Stimulated activated CD4-positive, alpha-beta T cell treated with anti-CD3 and anti-CD28 coated beads, Interleukin-1b, Interleukin-23, amount 100 ng/mL, for 1 hour (primary cell): ENCODE data around the gene TSPAN12.

Experiments
- DNase-seq, 2 donors: peaks; one replicate each; pipeline ENCODE4 v3.0.0-alpha.2; 2020; ENCODE audit warnings: low read depth in 2 of 2

TSPAN12 gene

DNA sequence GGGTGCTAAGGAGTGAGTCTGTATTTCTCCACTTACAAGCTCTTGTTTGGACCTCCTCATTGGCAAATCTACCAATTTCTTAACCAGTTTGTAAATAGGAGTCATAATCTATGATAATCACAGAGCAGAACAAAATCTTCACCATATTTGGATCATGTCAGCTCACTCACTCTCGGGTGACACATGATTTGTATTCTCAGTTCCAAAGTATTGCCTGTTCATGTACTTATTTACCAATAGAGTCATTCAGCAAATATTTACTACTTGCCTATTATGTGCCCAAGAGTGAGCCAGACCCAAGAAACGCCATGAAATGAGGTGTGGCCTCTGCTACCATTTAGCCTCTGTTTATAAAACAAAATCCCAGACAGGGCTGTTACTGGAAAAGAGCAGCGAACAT is 114.8 kb downstream of the TSPAN12 start:
- DNase-seq = no peak

DNA sequence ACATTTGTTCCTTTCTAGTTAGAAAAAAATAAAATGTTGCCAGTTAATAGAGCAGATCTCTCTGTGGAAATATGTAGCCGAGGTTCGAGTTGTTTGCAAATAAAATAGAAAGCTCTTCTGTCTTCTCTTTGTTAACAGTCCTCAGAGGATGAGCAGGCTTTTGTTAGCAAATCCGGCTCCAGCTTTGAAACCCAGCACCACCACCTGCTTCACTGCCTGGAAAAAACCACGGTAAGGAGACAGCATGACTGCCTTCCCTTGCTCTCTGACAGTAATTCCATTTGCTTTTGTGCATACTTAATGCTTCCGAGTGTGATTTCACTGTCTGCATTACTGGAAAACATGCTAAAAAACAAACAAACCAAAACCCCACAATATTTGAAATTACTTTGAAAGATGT is 115.6 kb downstream of the TSPAN12 start:
- no peak for DNase-seq

DNA sequence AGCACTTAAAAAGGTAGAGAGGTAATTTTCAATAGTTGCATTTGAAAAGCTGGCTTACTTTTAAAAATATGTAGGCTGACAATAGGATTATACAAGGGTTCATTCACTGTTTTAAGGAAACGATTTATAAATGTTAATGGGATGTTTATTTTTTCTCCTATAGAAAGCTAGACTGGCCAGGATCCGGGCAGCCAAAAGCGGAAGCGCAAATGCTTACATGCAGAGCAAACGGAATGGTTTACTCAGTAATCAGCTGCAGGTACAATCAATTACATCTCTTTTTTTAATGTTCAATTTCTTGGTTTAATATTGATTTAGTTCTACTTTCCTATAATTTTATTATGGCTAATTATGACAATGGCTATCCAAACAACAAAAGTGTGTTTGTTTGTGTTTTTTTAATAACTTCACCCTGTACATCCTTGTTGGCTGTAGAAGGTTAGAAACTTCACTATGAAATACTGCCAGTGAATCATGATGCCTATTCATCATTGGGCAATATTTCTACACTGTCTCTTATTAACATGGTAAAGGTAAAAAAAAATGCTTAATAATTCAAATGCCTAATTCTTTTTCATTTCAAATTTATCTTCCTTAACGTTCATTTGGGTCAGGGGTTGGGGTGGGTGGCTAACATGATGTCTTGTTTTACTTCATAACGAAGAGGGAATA is 116.4 kb downstream of the TSPAN12 start:
- DNase-seq = no peak

DNA sequence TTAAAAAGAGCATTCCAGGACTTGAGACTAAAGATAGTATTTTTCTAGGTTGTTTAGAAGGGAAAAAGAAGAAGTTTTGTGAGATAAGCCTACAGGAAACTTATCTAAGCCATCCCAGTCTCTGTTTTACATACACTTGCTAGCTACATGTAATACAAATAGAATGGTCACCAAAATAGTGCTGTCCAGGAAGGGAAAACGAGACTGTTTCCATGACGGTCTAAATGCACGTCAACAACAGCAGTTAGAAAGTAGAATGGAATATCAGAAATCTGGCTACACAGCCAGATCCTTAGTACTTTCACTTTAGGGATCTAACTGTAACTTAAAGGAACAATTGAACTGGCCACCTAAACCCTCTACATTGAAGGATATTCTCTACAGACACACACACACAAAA is 117.6 kb downstream of the TSPAN12 start:
- no peak for DNase-seq

DNA sequence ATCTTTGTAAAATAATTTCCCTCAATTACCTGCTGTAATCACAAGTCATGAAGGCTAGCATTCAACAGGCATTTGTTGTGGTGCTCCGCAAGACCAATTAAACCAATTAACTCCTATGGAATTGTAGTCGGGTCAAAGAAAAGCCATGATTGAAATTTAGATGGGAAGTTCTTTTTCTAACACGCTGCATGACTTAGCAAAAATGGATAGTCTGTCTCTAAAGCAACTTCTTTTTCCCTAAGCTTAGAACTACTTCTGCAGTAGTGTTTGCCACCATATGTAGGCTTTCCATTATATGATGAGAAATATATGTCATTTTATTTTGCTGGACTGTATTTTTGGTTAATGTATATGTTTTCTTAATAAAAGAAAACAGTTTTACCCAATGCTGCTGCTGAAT is 119.1 kb downstream of the TSPAN12 start:
- no peak for DNase-seq
